GM23338 (cell line): ENCODE measurements around the gene KIAA1217.

Experiments used
- CTCF ChIP-seq, 2 experiments: fragments of 200-600 bp in 1 of 2; sonication (generic) in 1 of 2; conservative IDR thresholded peaks; 2 replicates each; pipeline versions ENCODE4 v1.5.1 to v1.6.1; 2016 to 2017; ENCODE audit warnings: antibody characterized with exemption in 2 of 2, low read depth in 2 of 2, mild to moderate bottlenecking in 2 of 2, moderate library complexity in 1 of 2
- EZH2 ChIP-seq: fragments of 200-600 bp; sonication (generic); IDR thresholded peaks from one replicate; pipeline ENCODE4 v1.8.0; 2017; ENCODE audit warnings: antibody characterized with exemption, mild to moderate bottlenecking, low read depth; ENCODE audit not compliant: unreplicated experiment
- ZNF331 ChIP-seq: fragments of 250-450 bp; sonication (Bioruptor Pico); IDR thresholded peaks from 2 replicates; pipeline ENCODE4 v1.5.0; 2020; ENCODE audit warnings: low read depth, mild to moderate bottlenecking, moderate library complexity

- no peak for TF ChIP-seq CTCF (conservative IDR thresholded peaks at IDR 0.05; ENCODE audit: low read depth in 2 of 2)
- TF ChIP-seq ZNF331 (CRISPR knock-in tag) = no peak
- TF ChIP-seq EZH2 = no peak
Measured at GRCh38 chr10:24568042-24568441, 359.1 kb downstream of the KIAA1217 start.
